GM21360 (cell line): ENCODE results near the gene SVEP1.

Source experiments
- ATAC-seq: cut with Tn5 transposase; IDR thresholded peaks from one replicate; pipeline ENCODE4 v1.9.1; 2021; ENCODE audit warnings: mild to moderate bottlenecking, moderate library complexity; ENCODE audit not compliant: unreplicated experiment

Gene SVEP1

DNA sequence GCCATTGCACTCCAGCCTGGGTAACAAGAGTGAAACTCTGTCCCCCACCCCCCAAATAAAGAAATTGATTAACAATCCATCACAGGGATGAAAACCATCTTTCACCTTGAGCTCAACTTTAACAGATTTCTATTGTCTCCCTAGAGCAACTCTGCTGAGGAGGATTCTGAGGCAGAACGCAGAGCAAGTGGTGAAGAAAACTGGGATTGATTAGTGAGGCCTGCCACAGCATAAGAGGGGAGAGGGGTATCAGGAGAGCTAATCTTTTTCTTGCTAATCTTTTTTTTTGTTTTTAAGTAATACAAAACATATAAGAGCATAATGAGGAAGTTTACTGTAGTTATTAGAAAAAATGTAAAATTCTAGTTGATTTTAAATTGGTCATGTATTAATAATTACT is 250.8 kb downstream of the SVEP1 start:
- no peak for ATAC-seq

DNA sequence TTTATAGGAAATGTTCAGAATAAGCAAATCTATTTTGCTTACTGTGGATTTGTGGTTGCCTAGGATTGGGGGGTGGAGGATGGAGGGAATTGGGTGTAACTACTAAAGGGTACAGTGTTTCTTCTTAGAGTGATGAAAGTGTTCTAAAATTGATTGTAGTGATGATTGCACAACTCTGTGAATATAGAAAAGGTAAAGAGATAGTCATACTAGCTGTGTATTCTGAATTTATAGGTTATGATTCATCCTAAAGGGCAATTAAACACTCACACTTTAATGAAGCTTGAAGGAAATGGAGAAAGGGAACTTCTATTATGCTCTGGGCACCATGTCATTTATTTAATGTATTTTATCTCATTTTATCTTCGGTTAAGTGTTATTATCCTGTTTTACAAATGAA is 251.8 kb downstream of the SVEP1 start:
- no peak for ATAC-seq

DNA sequence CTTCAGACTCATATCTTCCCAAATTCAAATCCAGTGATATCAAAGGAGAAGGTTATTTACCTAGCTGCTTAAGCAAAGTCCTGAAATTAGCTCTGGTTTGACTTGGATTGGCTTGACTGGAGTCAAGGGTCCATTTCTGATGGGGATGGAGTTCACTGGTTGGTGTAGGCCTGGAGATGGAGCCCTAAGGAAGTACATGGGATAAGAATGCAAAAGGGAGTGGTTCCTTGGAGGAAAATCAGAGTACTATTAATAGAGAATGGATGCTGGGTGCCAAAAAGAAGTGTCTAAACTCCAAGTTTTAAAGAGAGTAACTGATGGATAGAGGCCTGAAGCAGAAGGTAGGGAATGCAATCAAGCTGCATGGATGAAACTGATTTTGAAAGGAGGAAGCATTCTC is 255.7 kb downstream of the SVEP1 start:
- no peak for ATAC-seq

DNA sequence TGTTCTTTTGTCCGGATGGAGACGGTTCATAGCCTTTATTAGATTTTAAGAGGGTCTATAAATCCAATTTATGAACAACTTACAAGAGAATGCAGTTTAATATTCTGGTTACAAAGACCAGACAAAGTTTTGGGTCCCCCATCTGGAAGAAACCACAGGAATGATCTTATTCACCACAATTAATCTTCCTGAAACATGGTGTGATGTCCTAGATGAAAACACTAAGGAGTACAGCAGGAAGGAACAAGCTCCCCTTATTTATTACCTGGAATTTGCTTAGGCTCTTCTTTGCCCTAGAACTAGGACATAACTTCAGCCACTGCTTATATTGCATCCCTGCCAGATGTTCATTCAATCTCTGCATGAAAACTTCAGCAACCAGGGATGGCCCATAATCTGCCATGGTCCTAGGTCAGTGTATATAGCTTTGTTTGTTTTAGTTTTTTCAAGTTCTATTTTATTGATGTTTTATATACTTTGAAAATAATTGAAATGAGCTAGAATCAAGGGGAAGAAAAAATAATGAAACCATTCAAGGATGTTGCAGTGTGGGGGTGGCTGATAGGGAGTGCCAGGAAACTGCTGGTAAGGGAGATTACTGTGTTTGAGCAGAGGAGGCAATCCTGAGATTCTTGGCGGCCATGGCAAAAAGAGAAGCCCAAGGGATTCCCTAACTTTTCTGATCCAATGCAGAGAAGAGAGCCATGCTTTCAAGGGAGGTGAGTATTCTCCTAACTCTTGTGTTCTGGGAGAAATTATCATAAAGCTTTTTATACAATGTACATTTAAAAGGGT is 258.7 kb downstream of the SVEP1 start:
- ATAC-seq: no peak

DNA sequence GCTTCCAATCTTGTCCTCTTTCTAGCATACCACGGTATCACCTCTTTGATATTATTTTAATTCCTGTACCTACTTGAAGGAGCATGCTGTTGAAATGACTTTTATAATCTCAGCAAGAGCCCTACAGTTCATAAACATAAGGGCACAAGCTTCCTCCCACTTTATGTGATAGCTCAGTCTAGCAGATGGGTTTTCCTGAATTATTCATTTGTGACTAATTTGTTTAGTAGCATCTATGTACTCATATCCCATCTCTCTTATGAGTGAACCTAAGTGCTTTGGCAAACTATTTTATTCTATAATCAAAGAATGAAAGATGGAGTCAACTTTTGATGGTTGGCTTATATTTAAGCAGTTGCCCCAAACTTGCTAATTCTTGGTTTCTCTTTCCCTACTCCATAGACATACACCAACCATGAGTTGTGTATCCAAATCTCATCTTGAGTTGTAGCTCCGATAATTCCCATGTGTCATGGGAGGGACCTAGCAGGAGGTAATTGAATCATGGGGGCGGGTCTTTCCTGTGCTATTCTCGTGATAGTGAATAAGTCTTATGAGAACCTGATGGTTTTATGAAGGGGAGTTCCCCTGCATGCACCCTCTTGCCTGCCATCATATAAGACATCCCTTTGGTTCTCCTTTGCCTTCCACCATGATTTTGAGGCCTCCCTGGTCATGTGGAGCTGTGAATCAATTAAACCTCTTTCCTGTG is 259.6 kb downstream of the SVEP1 start:
- ATAC-seq: no peak

DNA sequence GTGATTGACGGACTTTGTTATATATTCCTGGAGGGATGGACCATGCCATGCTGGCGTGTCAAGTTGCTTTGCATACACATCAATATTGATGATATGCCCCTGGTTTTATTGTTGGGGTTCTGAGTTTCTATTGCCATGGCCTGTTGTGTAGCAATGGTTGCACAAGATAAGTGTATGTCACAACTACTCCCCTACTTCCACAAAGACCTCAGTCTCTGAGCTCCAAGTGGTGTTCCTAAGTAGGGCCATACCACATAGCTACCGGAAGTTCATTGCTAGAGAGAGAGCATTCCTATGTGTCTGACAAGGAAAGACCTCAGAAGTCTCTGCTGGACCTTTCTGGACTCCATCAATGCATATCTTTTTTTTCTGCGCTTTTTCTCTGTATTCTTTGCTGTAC is 261.6 kb downstream of the SVEP1 start:
- no peak for ATAC-seq

DNA sequence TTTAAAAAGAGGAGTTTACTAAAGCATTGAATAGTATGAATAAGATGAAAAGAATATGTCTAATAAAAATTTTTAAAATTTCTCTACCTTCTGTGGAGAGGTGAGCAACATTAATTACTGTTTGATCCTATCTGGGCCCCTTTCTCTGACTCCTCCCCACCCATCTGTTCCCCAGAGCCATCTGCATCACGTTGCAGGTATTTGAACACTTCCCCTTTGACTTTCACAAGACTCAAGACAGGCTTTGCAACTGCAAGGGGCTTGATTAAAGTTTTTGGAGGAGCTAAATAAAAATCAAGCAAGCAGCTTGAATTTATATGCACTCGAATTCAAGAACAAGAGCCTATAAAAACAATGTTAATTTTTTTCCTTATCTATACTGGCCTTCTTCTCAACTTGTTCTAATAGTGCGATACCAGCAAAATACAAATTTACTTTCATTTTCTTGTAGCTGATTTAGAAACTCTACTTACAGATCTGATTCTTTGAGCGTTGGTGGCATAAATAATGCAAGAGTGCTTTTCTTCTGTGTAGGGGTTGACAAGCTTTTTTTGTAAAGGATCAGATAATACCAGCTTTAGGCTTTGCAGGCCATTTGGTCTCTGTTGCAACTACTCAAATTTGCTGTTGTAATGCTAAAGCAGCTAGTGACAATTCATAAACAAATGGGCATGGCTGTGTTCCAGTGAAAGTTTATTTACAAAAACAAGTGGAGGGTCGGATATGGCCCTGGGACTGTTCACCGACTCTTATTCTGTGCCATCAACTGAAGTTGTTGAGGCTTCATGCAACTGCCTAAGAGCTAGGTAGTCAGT is 263.1 kb downstream of the SVEP1 start:
- ATAC-seq: peak; percentile 98
